ENCODE data around the gene CTSS.
"Not testable (repeated sequence)": the region's sequence is repeated elsewhere in the genome, so short reads cannot be mapped to it uniquely, and the experiment has no call there.

The CTSS gene

DNA sequence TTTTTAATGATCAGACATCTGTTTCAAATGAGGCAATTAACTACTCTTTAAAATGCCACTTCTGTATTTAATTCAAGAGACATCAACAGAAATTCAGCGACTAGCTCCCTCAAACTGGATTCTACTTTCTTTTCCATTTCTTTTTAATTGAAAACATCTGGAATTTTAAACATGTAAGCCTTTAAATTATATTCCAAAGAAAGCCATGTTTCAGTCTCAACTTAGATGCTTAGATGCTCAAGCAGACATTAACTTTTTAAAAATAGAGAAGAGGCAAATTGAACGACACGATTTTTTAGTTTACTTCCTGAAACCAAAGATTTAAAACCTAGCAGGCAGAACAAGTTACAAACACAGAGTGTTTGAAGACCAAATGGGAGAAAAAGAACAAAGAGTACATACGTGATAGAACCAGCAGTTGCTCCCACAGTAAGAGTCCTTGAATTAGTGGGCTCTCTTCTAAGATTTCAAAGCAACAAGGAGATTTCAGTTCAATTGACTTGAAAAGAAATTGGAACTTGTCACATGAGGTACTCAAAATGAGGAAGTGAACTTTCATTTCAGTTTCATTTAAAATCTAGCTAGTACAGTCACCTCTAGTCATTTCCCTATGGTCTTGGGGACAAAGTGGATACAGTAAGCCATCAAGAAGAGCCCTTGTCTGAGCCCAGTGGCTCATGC is at the start of gene CTSS:
Gene CTSS (minus strand): TSS at position 483 of the 681 bp plus-strand sequence. CDS start 1,015 bp downstream, outside the sequence.
- DNase-seq = peak; percentile 26

DNA sequence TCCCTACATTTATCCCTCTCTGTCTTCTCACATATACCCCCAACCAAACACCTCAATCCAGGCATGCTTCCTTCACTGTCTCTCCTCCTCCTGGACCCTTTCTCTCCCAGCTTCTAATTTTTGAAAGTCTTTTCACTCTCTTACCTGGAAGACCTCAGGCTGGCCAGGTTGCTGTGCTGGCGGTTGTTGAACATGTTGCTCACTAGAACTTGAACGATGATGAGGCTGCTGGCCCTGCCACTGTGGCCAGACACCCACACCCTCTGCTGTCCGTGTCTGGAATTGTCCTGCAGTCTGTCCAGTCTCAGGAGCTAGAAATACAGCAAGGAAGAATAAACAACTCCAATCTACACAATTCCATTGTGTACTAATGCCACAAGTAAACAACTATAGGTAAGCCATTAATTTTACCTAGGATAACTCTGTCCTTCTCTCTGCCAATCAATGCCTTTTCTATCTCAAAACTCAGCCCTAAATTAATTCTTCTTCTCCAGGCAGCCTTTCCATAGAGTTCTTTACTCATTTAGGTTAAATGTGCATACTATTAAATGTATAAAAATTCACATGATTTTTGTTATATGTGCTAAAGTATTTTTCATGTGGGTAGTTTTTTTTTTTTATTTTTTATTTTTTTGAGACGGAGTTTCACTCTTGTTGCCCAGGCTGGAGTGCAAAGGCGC is 47.6 kb upstream of the CTSS start:
- DNase-seq = peak; percentile 54

DNA sequence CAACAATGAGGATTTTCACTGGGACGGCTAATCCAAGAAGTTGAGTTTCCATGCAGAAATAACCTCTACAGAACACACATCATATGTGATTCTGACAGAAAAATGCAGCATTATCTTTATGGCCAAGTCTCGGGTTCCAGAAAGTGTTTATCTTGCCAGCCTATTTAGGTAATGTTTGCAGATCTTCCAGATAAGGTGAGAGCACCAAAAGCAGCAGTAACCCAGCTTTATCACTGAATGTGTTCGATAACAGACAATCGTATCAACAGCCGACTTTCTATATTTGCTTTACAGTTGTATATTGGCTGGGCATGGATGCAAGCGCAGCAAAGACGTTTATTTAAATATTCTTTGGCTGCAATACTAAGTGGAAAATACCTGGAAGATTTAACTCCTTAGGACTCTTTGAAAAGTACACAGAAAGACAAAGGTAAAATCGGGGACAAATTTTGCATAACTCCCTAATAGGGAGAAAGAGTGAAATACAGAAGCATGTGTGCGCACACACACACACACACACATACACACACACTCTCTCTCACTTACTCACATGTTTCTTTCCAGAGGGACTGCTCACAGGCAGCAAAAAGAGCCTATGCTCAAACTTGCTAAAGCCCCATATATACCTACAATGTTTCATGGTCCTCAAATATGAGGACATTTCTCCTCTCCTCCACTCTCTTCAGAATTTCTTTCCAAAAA is 45.5 kb upstream of the CTSS start:
- DNase-seq = no peak

DNA sequence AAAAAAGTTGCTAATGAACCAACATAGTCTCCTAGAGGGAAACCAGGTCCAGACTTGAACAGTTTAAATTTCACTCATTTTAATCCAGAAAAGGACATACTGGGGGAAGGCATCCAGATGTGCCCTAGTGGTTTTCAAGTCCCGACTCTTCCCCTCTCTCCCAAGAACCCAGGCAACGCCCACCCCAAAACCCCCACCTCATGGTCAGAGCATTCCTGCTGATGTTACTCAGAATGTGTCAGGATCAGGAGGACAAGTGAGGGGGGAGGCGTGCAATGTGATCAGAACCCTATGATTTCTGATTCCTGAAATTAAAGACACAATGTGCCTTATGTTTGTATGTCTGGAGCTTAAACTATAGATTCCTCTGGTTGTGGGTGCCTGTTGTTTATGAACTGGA is 44.1 kb upstream of the CTSS start:
- no peak for DNase-seq

DNA sequence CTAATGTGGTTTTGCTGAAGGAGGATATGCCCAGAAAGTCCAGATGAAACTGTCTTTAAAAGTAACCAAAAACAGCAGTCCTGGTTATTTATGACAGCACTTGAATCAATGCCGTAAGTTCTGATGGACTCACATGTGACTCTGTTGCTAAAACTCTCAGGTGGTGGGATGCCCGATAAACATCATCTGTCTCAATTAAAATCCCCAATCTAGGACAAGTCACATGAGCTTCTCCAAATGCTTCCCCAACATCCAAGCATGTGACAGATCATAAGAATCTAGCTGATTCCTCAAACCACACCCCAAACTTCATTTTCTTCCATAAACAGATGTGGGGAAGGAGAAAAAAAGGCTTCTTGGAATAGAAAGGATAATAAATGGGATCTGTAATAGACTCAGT is 43.3 kb upstream of the CTSS start:
- DNase-seq = no peak

DNA sequence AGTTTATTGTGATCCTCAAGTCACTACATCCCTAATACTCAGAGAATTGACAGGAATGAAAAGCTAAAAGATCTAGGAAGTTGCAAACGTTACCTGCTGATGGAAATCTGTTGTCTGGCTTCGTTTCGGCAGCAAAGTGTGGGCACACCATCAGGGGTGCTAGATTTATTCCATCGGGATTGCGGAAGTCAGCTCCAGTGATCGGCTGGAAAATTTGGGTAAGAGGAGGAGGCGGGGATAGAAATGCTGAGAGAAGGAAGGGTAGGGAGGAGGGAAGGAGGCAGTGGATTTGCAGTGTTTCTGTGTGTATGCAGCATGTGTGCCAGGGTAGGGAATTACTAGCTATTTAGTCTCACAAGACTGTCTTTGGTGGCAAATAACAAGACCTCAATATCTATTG is 42.5 kb upstream of the CTSS start, which contains the start of gene CTSK:
Gene CTSK (minus strand): TSS at position 140 of the 400 bp plus-strand sequence. CDS start 1,455 bp downstream, outside the sequence.
- DNase-seq = peak; percentile 60

DNA sequence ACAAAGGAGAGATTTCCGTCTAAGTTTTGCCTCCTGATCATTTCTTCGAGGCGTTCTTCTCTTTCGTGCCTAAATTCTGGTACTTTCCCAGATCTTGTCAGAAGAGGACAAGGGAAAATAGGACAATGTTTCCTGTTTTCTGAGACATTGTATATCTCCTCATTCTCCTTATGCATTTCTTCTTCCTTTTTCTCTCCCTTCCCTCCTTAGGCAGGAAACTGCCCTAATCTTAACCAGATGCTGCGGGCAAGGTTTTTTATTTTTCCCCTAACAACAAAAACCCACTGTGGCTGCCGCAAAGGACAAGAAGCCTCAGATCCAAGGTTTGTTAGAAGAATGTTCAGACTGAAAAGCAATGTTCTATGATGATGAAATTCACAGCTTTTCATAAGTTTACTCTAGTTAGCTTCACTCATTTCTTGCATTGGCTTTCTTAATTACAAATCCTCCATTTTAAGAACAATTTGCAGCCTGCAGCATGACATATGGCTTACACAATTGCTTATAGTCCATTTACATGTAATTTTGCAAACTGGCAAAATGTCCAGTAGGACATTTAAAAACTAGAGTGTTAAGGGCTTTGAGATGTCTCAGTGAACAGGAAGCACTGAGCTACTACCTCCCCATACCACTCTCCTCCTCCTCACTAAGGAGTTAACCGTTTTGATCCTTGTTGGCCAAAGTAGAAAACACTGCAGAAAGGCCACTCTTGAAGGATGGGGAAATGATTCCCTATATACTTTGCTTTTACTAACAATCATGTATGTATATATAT is 41.9 kb upstream of the CTSS start:
- peak; percentile 60 for DNase-seq

DNA sequence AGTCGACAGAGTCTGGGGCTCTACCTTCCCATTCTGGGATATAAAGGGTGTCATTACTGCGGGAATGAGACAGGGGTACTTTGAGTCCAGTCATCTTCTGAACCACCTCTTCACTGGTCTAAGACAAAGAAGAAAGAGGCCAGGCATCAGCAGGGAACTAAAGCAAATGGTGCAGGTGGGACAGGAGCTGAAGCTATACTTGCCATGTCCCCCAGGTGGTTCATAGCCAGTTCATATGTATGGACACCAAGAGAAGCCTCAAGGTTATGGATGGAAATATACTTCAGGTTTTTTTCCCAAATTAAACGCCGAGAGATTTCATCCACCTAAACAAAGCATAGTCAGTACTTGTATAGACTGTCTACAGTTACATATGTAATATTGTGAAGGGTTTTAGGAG is 40.3 kb upstream of the CTSS start:
- DNase-seq = no peak

DNA sequence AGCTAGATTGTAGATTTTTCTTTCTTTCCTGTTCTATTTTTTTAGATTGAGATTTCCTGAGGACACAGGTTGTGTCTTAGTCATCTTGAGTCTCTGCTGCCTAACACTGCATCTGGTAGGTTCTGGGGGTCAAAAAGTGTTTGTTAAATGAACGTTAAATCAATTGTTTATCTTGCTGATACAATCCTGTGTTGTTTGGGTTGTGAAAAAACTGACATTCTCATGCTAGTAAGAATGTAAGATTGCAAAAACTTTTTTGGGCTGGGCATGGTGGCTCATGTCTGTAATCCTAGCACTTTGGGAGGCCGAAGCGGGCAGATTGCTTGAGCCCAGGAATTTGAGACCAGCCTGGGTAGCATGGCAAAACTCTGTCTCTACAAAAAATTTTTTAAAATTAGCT is 39.1 kb upstream of the CTSS start:
- no peak for DNase-seq

DNA sequence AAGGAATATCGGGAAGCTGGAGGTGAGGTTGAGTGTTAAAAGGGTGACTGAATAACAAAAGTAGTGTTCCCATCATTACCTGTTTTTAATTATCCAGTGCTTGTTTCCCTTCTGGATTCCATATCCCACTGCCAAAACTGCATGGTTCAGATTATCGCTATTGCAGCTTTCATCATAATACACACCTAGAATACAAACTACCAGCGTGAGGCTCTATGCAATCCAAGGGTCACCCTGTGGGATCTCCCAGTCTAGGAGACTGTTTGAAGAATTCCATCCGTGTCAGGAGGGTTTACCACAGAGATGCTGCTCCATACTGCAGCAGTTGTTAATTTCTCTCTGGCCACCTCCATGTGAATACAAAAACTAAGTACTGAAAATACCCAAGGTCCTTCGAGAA is 33.5 kb upstream of the CTSS start:
- DNase-seq = no peak

DNA sequence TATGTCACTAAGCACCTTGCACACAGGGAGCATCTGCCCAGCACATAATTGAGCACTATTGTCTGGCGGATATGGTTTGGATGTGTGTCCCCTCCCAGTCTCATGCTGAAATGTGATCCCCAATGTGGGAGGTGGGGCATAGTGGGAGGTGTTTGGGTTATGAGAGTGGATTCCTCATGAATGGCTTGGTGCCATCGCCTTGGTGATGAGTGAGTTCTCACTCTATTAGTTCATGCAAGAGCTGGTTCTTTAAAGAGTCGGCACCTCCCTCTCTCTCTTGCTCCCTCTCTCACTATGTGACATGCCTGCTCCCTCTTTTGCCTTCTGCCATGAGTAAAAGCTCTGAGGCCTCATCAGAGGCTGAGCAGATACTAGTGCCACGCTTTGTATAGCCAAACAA is 32.9 kb upstream of the CTSS start:
- peak; percentile 75 for DNase-seq

DNA sequence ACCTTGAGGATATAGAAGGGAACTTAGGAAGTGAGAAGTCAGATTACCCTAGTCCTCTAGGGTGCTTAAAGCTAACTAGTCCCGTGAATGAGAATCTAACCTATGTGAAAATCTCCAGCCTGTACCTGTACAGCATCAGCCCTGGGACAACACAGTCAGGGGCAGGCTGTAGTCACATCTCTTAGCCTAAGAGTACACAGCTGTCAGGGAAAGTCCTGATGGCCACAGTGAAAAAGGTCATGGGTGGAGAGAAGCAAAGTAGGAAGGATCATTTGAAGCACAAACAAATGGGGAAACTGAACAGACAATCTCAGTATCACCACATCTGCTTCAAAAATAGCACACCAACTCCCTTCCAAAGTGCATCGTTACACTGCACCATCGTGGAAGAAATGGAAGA is 30.8 kb upstream of the CTSS start:
- no peak for DNase-seq

DNA sequence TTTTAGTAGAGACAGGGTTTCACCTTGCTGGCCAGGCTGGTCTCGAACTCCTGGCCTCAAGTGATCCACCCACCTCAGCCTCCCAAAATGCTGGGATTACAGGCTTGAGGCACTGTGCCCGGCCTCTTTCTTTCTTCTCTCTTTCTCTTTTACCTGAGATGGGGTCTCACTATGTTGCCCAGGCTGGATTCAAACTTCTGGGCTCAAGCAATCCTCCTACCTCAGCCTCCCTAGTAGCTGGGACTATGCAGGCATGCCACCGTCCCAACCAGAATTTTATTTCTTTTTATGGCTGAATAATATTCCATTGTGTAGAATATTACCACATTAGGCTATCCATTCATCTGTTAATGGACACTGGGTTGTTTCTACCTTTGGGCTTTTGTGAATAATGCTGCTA is 28.2 kb upstream of the CTSS start:
- not testable (repeated sequence) for DNase-seq

DNA sequence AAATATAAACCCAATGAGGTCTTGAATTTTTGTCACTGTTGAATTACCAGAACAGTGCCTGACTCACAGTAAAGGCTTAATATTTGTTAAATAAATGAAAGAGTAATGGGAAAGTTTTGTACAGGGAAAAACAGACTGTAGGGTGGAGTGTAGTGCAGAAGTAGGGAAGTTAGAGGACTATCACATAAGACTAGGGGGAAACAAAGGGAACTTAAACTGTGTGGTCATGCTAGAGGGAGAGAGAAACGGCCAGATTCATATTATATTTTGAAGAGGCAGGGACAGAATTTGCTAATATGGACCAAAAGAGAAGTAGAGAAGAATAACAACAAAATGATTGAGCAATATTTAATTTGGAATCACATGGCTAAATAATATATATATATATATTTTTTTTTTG is 27.6 kb upstream of the CTSS start:
- DNase-seq = no peak

DNA sequence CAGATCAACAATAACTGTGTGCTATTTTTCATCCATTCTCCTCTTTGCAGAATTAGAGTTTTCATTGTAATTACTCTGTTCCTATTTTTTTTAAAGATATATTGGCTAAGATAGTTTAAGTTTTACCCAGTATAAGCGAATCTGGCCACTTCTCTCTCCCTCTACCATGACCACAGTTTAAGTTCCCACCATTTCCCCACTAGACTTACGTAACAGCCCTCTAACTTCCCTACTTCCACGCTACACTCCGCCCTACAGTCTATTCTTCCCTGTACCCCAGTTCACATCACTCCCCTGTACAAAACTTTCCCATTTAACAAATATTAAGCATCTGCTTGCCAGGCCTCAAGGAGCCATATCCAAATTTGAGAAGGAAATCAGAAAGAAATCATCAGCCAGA is 26.0 kb upstream of the CTSS start:
- no peak for DNase-seq

DNA sequence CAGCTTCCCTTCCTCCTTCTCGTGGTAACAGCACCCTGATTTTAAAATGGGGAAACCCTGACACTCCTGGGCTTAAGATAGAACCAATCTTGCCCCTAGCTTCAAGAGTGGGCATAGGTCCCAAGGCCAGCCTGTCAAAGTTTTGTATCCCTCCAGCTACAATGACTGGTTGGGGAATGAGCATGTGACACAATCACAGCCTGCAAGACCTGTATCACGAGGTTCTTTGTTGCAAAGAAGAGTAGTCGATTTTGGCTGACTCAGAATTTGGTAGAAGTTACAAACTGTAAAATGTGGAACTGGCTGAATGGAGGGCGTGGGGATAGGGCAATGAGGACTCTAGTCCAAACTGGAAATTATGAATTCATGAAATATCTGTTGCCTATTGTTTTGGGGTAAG is 23.8 kb upstream of the CTSS start:
- no peak for DNase-seq

DNA sequence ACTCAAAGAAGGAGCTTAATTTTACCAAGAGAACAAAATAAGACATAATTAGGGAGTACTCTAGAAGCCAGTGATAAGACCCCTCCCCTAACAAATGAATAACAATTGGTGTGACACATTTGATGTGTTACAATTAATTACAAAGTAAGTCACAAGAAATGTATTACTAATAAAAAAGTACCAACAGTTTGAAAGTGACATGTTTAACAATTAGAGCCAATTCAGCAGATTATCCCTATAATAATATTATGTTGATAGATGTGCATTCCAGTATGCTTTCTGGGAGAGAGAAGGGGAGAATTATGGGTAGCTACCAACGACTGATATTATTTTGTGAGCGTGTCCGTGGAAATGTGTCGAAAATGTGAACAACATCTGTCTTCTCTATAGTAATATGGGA is 23.4 kb upstream of the CTSS start:
- no peak for DNase-seq

DNA sequence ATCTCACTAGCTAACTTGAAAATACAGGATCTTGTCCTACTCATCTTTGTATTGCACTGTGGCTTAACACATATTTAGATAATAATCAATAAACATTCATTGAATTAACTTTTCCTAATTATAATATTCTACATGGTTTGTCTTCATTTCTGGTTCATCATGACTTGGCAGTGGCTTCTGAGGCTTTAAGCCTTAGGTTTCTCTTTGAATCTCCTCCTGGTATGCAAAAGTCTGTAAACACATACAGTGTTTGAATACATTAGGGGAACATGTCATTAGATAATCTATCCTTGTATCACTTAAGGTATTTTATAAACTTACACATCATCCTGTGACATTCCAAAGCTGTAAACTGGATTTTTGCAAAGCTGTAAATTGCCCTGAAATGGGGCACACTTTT is 21.9 kb upstream of the CTSS start:
- no peak for DNase-seq

DNA sequence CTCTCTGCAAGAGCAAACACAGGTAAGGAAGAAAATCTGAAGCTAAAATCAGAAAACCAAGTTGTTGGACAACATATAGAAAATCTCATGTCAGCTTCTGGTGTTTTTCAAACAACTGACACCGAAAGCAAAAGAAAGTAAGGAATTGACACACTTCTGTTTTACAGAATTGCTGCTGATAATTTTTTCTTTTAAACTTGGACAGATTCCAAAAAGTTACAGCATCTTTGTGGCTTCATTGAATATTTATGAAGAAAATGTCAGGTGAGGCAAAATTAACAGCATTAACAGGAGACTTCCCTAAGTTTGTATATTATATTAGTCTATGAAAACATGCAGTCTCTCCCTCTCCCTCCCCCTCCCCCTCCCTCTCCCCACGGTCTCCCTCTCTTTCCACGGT is 14.9 kb upstream of the CTSS start:
- no peak for DNase-seq

DNA sequence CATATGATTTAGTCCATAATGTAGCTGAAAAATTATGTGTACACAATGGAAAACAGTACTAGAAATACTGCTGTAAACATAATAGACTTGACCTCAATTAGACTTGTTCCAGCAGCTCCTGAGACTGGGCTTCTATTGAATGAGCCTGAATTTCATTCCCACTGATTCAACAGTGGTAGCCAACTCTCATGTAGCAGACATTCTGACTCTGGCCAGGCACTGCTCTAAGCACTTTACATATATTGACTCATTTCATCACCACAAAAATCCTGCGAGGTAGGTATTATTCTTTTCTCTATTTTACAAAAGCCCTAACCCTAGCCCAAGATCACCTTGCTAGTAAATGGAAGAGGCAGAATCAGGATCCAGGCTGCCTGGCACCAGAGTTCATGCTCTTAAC is 12.8 kb upstream of the CTSS start:
- no peak for DNase-seq

DNA sequence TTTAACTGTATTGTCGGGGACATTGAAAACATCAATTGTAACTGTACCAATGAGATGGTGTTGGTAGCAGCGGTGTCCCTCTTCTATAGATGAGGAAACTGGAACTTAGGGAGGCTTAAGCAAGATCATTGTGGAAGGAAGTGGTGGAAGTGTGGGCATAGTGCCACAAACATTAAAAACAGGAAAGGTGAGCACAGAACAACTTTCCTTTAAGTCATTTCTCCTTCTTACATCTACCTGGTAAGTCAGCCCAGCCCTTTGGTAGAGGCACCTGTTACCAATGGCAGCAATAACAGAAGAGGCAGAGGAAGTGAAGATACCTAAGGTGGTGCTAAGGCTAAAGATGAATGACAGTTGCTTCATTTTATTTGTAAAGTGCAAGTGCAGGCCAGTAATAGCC is 12.0 kb upstream of the CTSS start:
- DNase-seq = no peak

DNA sequence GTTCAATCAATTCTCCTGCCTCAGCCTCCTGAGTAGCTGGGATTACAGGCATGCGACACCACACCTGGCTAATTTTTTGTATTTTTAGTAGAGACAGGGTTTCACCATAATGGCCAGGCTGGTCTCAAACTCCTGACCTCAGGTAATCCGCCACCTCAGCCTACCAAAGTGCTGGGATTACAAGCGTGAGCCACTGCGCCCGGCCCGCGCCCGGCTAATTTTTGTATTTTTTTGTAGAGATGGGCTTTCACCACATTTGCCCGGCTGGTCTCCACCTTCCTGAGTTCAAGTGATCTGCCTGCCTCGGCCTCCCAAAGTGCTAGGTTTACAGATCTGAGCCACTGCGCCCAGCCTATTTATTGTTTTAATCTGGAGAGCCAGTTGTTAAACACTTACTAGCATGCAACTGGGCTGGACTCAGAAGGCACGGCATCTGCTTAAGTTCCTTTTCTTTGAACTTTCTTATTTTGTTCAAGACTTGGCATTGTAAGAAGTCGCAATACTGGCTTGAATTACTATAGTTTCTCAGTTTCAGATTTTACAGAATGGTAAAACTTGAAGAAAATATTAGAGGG is 10.4 kb upstream of the CTSS start:
- DNase-seq = not testable (repeated sequence)

DNA sequence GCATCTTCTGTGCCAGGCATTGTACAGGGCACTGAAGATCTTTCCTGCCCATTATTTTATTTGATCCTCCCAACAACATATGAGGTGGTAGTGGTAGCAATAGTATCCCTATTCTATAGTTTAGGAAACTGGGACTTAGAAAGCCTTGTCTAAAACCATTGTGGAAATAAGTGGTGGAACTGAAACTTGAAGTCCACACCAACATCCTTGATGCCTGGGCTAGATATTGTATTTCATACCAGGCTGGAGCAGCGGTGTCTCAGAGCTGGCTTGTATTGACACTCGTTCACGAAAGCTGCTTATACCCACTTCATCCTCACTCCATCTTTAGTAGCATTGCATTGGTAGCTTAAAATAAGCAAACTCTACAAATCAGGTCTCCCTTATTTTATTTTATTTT is 9.7 kb upstream of the CTSS start:
- DNase-seq = no peak
